Caco-2 (cell line): ENCODE results near the gene TENM4. TPM values are rescaled to one million over a fixed set of nuclear protein-coding genes. Genes with fewer than 3 reads are reported as not detected.

Source experiments
- BruUV-seq: library from RNA; stranded (reverse); fragments of 400-500 nt; replicated peaks from 2 replicates; lab custom pipeline; 2021; lab: Mats Ljungman, UMichigan
- CTCF ChIA-PET: fragments of 300-600 bp; sonication (Branson Sonifier 250); formaldehyde crosslinking; loops from one replicate; lab custom pipeline; 2022; ENCODE audit warnings: antibody characterized with exemption; lab: Charles Lee
- POLR2A ChIA-PET: fragments of 300-600 bp; sonication (Branson Sonifier 250); formaldehyde crosslinking; loops from one replicate; lab custom pipeline; 2022; ENCODE audit warnings: antibody characterized with exemption; lab: Charles Lee
- DNase-seq, 2 experiments: peaks; one replicate each; pipeline versions ENCODE4 v3.0.0 to v3.0.0-alpha.2; 2020 to 2022
- H3K27me3 ChIP-seq: replicated peaks from 2 replicates; pipeline ENCODE4 v1.6.0; 2011; ENCODE audit warnings: low read length; ENCODE audit not compliant: control insufficient read depth, insufficient read depth
- H3K36me3 ChIP-seq: 2 replicates; pipeline ENCODE4 v1.5.1; 2011; ENCODE audit warnings: low read length; ENCODE audit not compliant: control insufficient read depth, insufficient read depth
- H3K4me1 ChIP-seq: fragments of 250-450 bp; sonication (Bioruptor Pico); 2 replicates; pipeline ENCODE4 v1.5.1; 2020; ENCODE audit warnings: mild to moderate bottlenecking
- H3K4me3 ChIP-seq: 2 replicates; pipeline ENCODE4 v1.5.1; 2011; ENCODE audit warnings: low read depth, mild to moderate bottlenecking, control low read depth, low read length
- H3K9me3 ChIP-seq: fragments of 250-450 bp; sonication (Bioruptor Pico); 2 replicates; pipeline ENCODE4 v1.5.1; 2020; ENCODE audit warnings: mild to moderate bottlenecking, moderate library complexity
- H3K27ac Mint-ChIP-seq: one replicate; pipeline ENCODE4 v1.8.0; 2022; ENCODE audit warnings: mixed read lengths; ENCODE audit not compliant: unreplicated experiment
- H3K27me3 Mint-ChIP-seq: one replicate; pipeline ENCODE4 v1.8.0; 2022; ENCODE audit warnings: mixed read lengths; ENCODE audit not compliant: insufficient read depth, unreplicated experiment
- H3K36me3 Mint-ChIP-seq: one replicate; pipeline ENCODE4 v1.8.0; 2022; ENCODE audit warnings: mild to moderate bottlenecking, mixed read lengths; ENCODE audit not compliant: insufficient read depth, unreplicated experiment
- H3K4me1 Mint-ChIP-seq: one replicate; pipeline ENCODE4 v1.8.0; 2022; ENCODE audit warnings: low read depth, mixed read lengths; ENCODE audit not compliant: unreplicated experiment
- H3K4me3 Mint-ChIP-seq: one replicate; pipeline ENCODE4 v1.8.0; 2022; ENCODE audit warnings: mild to moderate bottlenecking, moderate library complexity, mixed read lengths; ENCODE audit not compliant: unreplicated experiment
- H3K9me3 Mint-ChIP-seq: one replicate; pipeline ENCODE4 v1.8.0; 2022; ENCODE audit warnings: mixed read lengths; ENCODE audit not compliant: unreplicated experiment
- intact Hi-C: fragments of 100-400 bp; cut with micrococcal nuclease; formaldehyde crosslinking; loops from one replicate; pipeline ENCODE4 v1.10.0; 2022; ENCODE audit not compliant: unreplicated experiment
- total RNA-seq: library from RNA; stranded (reverse); gene quantifications from 2 replicates; pipeline ENCODE4 v1.2.3, GENCODE V29; 2022
- TF ChIP-seq, protein P1 (sequence below), 2 experiments: fragments of 200-600 bp in 1 of 2; IDR thresholded peaks; 1 replicate in 1 of 2; 2 replicates in 1 of 2; pipeline versions ENCODE4 v1.5.1 to v1.8.0; 2011 to 2022; ENCODE audit warnings: antibody characterized with exemption in 1 of 2, control low read depth in 1 of 2, inconsistent platforms in 1 of 2, low read depth in 1 of 2, low read length in 1 of 2, mild to moderate bottlenecking in 1 of 2, moderate library complexity in 1 of 2; ENCODE audit not compliant: insufficient read depth in 1 of 2, severe bottlenecking in 1 of 2, unreplicated experiment in 1 of 2

The TENM4 gene
- total RNA-seq, 1 experiment from 2014 or later: 1.1 TPM

GRCh38 chr11:79403839-79404238 is 37.0 kb downstream of the TENM4 start:
- TF ChIP-seq, protein P1, sequence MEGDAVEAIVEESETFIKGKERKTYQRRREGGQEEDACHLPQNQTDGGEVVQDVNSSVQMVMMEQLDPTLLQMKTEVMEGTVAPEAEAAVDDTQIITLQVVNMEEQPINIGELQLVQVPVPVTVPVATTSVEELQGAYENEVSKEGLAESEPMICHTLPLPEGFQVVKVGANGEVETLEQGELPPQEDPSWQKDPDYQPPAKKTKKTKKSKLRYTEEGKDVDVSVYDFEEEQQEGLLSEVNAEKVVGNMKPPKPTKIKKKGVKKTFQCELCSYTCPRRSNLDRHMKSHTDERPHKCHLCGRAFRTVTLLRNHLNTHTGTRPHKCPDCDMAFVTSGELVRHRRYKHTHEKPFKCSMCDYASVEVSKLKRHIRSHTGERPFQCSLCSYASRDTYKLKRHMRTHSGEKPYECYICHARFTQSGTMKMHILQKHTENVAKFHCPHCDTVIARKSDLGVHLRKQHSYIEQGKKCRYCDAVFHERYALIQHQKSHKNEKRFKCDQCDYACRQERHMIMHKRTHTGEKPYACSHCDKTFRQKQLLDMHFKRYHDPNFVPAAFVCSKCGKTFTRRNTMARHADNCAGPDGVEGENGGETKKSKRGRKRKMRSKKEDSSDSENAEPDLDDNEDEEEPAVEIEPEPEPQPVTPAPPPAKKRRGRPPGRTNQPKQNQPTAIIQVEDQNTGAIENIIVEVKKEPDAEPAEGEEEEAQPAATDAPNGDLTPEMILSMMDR (IDR thresholded peaks at IDR 0.05; ENCODE audit: insufficient read depth in 1 of 2, low read depth in 1 of 2, low read length in 1 of 2, severe bottlenecking in 1 of 2, unreplicated experiment in 1 of 2): no peak
- H3K27me3 ChIP-seq: no peaks in the 10 kb centered on the region; the same call in 1 of the 2 replicates
- no peaks in the 10 kb centered on the region for H3K9me3 ChIP-seq
- no peak for DNase-seq
- Mint-ChIP-seq H3K4me1 (no peaks in the 10 kb centered on the region), H3K27ac (no peak overlapping the region), H3K9me3 (no peaks in the 10 kb centered on the region), H3K4me3 (no peak overlapping the region), H3K36me3 (no peaks in the 10 kb centered on the region), H3K27me3 (peaks cover 2% of the 10 kb centered on the region)
- CTCF ChIA-PET: no interaction called here
- H3K4me3 ChIP-seq: no peak overlapping the region
- POLR2A ChIA-PET: interaction anchor here (0.6 kb wide), 1 partner anchor 23 kb away, joined by 9 read pairs; no protein-coding TSS in a partner anchor
- no TSS peak for BruUV-seq
- H3K4me1 ChIP-seq: no peaks in the 10 kb centered on the region
- no peaks in the 10 kb centered on the region for H3K36me3 ChIP-seq
- intact Hi-C loops: no loop called here

- Histone ChIP-seq H3K9me3 (no peaks in the 10 kb centered on the region), H3K27me3 (no peaks in the 10 kb centered on the region; the same call in 1 of the 2 replicates), H3K4me1 (no peaks in the 10 kb centered on the region), H3K36me3 (no peaks in the 10 kb centered on the region), H3K4me3 (no peak overlapping the region)
- TF ChIP-seq, protein P1 (IDR thresholded peaks at IDR 0.05; ENCODE audit: insufficient read depth in 1 of 2, low read depth in 1 of 2, low read length in 1 of 2, severe bottlenecking in 1 of 2, unreplicated experiment in 1 of 2): no peak
- ChIA-PET POLR2A (interaction anchor here (0.6 kb wide), 1 partner anchor 24 kb away, joined by 9 read pairs; no protein-coding TSS in a partner anchor), CTCF (no interaction called here)
- no peaks in the 10 kb centered on the region for H3K36me3 Mint-ChIP-seq
- H3K9me3 Mint-ChIP-seq: no peaks in the 10 kb centered on the region
- no peak for DNase-seq
- H3K4me1 Mint-ChIP-seq: no peaks in the 10 kb centered on the region
- BruUV-seq: no TSS peak
- no peak overlapping the region for H3K4me3 Mint-ChIP-seq
- H3K27me3 Mint-ChIP-seq: no peaks in the 10 kb centered on the region
- H3K27ac Mint-ChIP-seq: no peak overlapping the region
- intact Hi-C loops: no loop called here
These were observed 37.9 kb downstream of the TENM4 start for GRCh38 chr11:79402912-79403311.

DNA sequence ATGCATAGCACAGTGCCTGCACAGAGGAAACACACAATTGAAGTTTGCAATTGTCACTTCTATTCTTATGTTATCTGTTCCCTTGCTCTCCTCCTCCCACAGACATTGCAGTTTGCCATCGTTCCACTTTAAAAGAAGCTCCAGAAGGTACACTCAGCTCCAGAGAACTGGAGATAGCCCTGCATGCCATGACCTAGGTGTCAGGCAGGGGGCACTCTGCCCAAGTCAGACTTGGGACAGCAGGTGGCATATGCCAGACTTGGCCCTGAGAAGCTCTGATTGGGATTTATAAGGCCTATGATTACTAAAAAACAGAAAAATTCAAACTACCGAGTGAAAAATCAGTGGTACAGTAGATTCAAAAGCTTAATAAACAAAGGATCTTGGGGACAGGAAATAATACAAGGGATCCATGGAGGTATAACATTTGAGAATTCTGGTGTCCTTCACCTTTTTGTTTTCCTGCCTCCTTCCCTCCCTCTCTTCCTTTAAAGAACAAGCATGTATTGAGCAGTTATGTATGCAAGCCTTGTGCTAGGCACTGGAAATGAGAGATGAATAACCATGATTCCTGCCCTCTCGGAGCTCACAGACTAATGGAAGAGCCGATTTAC is 40.0 kb downstream of the TENM4 start:
- H3K27me3 ChIP-seq: no peaks in the 10 kb centered on the region; the same call in 1 of the 2 replicates
- intact Hi-C loops: loop anchor here (1.0 kb wide), 1 partner anchor 92 kb away; no protein-coding TSS in a partner anchor
- H3K4me1 ChIP-seq: no peaks in the 10 kb centered on the region
- TF ChIP-seq, protein P1 (IDR thresholded peaks at IDR 0.05; ENCODE audit: insufficient read depth in 1 of 2, low read depth in 1 of 2, low read length in 1 of 2, severe bottlenecking in 1 of 2, unreplicated experiment in 1 of 2): peak; percentile 65 to 71
- Mint-ChIP-seq H3K4me3 (no peak overlapping the region), H3K36me3 (no peaks in the 10 kb centered on the region), H3K4me1 (no peaks in the 10 kb centered on the region), H3K27ac (no peak overlapping the region), H3K27me3 (no peaks in the 10 kb centered on the region), H3K9me3 (no peaks in the 10 kb centered on the region)
- H3K9me3 ChIP-seq: no peaks in the 10 kb centered on the region
- no TSS peak for BruUV-seq
- no peak overlapping the region for H3K4me3 ChIP-seq
- ChIA-PET CTCF (interaction anchor here (0.6 to 1.1 kb wide), 4 partner anchors 18 to 132 kb away, joined by 3 read pairs; no protein-coding TSS in a partner anchor), POLR2A (no interaction called here)
- H3K36me3 ChIP-seq: no peaks in the 10 kb centered on the region
- DNase-seq: peak; percentile 49 to 53
